GM23338 (cell line): Measurements from ENCODE around the gene TRIM24.

Experiments used
- CREB1 ChIP-seq: fragments of 250-450 bp; sonication (Bioruptor Pico); IDR thresholded peaks from 2 replicates; pipeline ENCODE4 v1.5.0; 2020; ENCODE audit warnings: low read depth, mild to moderate bottlenecking, moderate library complexity
- EZH2 ChIP-seq: fragments of 200-600 bp; sonication (generic); IDR thresholded peaks from one replicate; pipeline ENCODE4 v1.8.0; 2017; ENCODE audit warnings: antibody characterized with exemption, mild to moderate bottlenecking, low read depth; ENCODE audit not compliant: unreplicated experiment
- EZH2phosphoT487 ChIP-seq: fragments of 200-600 bp; sonication (generic); IDR thresholded peaks from one replicate; pipeline ENCODE4 v1.8.1; 2018; ENCODE audit warnings: antibody characterized with exemption; ENCODE audit not compliant: unreplicated experiment
- POLR2AphosphoS5 ChIP-seq: IDR thresholded peaks from 2 replicates; pipeline ENCODE4 v1.6.1; 2016; ENCODE audit warnings: antibody characterized with exemption, low read depth
- ZNF114 ChIP-seq: fragments of 250-450 bp; sonication (Bioruptor Pico); IDR thresholded peaks from 2 replicates; pipeline ENCODE4 v1.5.0; 2020; ENCODE audit warnings: mild to moderate bottlenecking, moderate library complexity
- TF ChIP-seq, protein P1 (sequence below), 2 experiments: fragments of 200-600 bp in 1 of 2; sonication (generic) in 1 of 2; conservative IDR thresholded peaks; 2 replicates each; pipeline versions ENCODE4 v1.5.1 to v1.6.1; 2016 to 2017; ENCODE audit warnings: antibody characterized with exemption in 2 of 2, low read depth in 2 of 2, mild to moderate bottlenecking in 2 of 2, moderate library complexity in 1 of 2
- TF ChIP-seq, protein P2 (sequence below): IDR thresholded peaks from one replicate; pipeline ENCODE4 v1.6.1; 2018; ENCODE audit warnings: antibody characterized with exemption; ENCODE audit not compliant: unreplicated experiment

DNA sequence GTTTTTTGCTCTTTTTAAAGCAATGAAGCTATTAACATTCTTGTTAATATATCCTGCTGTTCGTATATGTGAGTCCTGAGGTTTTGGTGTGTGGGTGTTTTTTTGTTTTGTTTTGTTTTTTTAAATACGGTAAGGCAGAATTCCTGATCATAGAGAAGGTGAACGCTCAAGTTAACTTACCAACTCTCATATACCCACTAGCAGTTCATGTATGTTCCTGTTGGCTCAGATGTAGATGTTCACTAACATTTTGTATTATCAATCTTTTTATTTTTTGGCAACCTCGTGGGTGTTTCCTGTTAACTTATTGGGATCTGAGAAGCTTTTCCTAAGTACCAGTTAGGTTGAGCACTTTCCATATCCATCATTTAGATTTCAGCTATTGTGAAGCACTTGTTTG is 20.5 kb downstream of the TRIM24 start:
- TF ChIP-seq CREB1 (CRISPR knock-in tag) (no peak), POLR2AphosphoS5 (no peak; the same call in 1 of the 2 replicates), EZH2 (no peak), ZNF114 (no peak), EZH2phosphoT487 (no peak)
- TF ChIP-seq, protein P1, sequence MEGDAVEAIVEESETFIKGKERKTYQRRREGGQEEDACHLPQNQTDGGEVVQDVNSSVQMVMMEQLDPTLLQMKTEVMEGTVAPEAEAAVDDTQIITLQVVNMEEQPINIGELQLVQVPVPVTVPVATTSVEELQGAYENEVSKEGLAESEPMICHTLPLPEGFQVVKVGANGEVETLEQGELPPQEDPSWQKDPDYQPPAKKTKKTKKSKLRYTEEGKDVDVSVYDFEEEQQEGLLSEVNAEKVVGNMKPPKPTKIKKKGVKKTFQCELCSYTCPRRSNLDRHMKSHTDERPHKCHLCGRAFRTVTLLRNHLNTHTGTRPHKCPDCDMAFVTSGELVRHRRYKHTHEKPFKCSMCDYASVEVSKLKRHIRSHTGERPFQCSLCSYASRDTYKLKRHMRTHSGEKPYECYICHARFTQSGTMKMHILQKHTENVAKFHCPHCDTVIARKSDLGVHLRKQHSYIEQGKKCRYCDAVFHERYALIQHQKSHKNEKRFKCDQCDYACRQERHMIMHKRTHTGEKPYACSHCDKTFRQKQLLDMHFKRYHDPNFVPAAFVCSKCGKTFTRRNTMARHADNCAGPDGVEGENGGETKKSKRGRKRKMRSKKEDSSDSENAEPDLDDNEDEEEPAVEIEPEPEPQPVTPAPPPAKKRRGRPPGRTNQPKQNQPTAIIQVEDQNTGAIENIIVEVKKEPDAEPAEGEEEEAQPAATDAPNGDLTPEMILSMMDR (conservative IDR thresholded peaks at IDR 0.05; ENCODE audit: low read depth in 2 of 2), result no peak
- TF ChIP-seq, protein P2, sequence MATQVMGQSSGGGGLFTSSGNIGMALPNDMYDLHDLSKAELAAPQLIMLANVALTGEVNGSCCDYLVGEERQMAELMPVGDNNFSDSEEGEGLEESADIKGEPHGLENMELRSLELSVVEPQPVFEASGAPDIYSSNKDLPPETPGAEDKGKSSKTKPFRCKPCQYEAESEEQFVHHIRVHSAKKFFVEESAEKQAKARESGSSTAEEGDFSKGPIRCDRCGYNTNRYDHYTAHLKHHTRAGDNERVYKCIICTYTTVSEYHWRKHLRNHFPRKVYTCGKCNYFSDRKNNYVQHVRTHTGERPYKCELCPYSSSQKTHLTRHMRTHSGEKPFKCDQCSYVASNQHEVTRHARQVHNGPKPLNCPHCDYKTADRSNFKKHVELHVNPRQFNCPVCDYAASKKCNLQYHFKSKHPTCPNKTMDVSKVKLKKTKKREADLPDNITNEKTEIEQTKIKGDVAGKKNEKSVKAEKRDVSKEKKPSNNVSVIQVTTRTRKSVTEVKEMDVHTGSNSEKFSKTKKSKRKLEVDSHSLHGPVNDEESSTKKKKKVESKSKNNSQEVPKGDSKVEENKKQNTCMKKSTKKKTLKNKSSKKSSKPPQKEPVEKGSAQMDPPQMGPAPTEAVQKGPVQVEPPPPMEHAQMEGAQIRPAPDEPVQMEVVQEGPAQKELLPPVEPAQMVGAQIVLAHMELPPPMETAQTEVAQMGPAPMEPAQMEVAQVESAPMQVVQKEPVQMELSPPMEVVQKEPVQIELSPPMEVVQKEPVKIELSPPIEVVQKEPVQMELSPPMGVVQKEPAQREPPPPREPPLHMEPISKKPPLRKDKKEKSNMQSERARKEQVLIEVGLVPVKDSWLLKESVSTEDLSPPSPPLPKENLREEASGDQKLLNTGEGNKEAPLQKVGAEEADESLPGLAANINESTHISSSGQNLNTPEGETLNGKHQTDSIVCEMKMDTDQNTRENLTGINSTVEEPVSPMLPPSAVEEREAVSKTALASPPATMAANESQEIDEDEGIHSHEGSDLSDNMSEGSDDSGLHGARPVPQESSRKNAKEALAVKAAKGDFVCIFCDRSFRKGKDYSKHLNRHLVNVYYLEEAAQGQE, result no peak
